ENCODE measurements around the gene CELF3.
"Not testable (repeated sequence)": the region's sequence is repeated elsewhere in the genome, so short reads cannot be mapped to it uniquely, and the experiment has no call there.

Gene CELF3

DNA sequence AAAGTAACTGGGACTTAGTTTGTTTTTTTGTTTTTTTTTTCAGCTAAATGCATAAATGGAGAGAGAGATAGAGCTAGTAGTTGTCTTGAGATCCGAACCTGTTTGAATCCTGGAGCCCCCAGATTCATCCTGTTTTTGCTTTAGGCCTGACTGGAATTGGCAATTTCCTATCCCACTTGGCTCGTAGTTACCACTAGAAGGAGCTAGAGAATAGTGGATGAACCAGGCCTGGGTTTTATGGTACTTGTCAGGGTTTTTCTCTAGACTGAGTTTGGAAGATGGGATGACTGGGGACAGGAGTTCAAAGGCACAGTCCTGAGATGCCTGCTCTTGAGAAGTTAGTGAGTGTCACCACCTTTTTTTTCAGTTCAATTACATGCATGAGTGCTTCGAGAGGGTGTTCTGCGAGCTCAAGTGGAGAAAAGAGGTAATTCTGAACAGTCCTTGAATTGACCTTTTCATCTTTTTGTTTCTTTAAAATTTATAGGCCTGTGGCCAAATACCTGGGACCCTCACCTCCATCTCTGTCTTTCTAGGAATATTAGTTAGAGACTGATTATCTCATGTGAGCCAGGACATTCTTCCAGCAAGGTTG is 23.4 kb downstream of the CELF3 start:
- DNase-seq = no peak

DNA sequence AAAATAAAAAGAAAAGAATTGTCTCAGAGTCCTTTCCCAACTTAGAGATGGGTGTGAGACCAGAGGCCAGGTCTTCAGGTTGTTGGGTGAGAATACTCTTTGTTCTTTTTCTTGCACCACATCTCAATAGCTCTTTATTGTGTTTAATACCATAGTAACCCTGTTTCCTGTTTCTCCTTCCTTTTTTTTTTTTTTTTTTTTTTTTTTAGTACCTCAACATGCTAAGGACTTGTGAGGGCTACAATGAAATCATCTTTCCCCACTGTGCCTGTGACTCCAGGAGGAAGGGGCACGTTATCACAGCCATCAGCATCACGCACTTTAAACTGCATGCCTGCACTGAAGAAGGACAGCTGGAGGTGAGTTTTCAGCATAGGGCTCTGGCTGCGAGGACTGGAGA is 24.4 kb downstream of the CELF3 start:
- DNase-seq = no peak

DNA sequence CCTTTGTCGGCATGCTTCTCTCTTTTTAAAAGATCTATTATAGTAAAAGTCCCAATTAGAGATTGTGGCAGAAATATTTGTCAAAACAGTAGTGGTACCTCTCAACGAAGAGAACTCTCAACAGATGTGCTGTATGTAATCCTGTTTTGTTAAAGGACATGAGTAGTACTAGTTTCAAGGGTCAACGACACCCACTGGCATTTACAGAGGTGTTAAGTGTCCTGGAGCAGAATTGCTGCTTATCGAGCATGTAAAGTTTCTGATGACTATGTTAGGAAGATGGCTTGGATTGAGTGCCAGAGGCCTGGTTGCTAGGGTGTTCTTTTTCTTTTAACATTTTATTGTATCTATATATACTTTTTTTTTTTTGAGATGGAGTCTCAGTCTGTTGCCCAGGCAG is 27.1 kb downstream of the CELF3 start:
- DNase-seq = no peak

DNA sequence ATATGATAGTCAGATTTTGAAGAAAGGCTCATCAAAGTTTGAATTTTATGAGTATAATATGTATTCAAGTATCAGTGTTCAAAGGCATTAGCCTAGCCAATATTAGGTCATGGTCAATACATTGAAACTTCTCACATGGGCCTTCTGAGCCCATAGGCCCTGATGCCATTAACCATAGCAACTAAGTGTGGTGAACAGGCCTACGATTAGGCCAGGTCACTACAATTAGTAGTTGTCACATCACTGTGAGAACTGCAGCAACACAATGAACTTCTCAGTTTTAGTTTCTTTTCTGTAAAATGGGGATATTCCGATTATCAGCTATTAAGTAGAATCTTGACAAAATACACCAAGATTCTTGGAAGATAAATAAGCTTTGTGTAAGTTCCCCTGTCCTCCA is 30.0 kb downstream of the CELF3 start:
- no peak for DNase-seq

DNA sequence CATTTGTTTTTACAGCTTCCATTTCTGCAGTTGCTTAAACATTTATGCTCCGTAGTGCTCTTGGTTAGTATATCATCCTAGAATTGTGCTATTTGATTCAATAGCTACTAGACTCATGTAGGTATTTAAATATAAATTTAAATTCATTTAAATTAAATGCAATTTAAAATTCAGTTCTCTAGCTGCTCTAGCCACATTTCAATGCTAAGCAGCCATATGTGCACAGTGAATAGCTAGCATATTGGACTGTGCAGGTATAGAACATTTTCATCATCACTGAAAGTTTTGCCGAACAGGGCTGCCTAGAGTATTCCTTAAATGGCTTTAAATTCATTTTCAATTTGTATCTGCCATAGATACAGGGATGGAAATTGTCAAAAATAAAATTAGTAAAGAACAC is 32.5 kb downstream of the CELF3 start:
- DNase-seq = no peak

DNA sequence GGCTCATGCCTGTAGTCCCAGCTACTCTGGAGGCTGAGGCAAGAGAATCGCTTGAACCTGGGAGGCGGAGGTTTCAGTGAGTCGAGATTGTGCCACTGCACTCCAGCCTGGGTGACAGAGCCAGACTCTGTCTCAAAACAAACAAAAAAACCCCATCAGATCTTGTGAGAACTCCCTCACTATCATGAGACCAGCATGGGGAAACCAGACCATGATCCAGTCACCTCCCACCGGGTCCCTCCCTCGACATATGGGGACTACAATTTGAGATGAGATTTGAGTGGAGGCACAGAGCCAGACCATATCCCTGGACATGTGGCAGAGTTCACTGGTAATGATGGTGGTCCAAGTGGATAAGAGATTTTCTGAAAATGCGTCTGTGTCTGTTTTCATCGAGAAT is 33.7 kb downstream of the CELF3 start:
- not testable (repeated sequence) for DNase-seq

DNA sequence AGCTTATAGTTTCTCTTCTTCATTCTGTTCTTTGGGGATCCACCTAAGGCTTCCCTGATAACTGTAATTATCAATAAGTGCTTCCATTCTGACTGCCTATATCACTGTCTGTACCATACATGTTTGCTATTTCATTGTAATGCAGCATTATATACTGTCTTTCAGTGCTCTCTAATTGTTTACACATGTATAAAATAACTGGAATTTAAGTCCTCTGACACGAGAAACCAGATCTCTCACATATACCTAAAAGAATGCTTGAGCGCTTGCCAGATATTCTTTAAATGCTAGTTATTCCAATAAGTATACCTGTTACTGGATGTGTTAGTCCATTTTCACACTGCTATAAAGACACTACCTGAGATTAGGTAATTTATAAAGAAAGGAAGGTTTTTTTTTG is 34.7 kb downstream of the CELF3 start:
- no peak for DNase-seq

DNA sequence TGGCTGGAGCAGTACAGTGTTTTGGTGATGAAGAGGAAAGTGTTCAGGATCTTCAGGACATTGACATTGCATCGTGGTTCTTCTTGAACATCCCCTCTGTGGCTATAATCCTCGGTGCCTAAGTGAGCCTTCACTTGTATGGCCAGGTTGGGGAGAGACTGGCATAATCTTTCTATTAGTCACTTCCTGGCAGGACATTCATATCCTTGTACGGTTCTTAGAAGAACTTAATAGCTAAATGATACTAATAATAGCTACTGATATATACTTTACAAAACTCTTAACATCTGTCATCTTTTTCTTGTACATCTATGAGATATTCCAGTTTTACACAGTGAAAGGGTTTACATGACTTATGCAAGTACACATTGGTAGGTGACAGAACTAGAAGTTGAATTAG is 35.8 kb downstream of the CELF3 start:
- no peak for DNase-seq

DNA sequence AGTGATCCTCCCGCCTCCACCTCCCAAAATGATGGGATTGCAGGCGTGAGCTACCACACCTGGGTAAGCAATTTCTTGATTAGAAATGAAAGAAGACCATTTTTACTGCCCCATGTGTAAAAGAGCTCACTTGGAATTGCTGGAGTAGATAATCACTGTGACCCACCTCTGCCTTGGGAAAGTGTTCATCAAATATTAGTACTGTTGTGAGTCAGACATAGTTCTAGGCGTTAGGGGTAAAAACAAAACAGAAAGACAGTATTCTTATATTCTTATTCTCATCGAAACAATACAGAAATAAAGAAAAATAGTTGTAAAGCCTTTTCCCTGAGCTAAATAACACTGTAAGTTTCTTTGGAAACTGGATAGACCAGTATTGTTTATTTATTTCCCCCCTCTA is 36.2 kb downstream of the CELF3 start:
- no peak for DNase-seq

DNA sequence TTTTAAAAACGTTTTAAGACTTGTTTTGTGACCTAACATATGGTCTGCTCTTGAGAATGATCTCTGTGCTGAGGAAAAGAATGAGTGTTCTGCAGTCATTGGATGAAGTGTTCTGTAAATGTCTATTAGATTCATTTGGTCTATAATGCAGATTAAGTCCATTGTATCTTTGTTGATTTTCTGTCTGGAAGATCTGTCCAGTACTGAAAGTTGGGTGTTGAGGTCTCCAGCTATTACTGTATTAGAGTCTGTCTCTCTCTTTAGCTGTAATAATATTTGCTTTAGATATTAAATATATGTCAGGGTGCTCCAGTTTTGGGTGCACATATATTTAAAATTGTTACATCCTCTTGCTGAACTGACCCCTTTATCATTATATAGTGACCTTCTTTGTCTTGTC is 43.2 kb downstream of the CELF3 start:
- no peak for DNase-seq

DNA sequence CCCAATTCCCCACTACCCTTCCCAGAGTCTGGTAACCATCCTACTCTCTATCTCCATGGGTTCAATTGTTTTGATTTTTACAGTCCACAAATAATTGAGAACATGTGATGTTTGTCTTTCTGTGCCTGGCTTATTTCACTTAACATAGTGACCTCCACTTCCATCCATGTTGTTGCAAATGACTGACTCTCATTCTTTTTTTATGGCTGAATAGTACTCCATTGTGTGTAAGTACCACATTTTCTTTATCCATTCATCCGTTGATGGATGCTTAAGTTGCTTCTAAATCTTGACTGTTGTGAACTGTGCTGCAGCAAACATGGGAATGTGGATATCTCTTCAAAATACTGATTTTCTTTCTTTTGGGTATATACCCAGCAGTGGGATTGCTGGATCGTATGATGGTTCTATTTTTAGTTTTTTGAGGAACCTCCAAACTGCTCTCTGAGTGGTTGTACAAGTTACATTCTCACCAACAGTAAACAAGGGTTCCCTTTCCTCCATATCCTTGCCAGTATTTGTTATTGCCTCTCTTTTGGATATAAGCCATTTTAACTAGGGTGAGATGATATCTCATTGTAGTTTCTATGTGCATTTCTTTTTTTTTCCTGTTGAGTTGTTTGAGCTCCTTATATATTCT is 46.4 kb downstream of the CELF3 start:
- not testable (repeated sequence) for DNase-seq

DNA sequence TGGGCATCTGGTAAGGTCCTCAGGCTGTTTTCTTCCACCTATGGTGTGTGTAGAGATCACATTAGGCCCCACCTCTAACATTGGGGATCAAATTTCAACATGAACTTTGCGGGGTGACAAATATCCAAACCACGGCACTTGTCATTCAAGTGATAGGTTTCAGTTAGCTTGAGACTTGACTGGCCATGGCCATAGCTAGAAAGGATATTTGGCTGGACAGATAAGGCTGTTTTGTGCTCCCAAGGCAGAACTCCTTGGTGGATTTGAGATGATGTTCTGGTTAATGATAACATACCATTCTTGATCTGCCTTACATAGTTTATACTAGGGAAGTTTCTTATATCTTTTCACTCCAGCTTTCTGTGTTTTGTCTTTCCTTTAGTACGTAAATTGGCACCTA is 48.5 kb downstream of the CELF3 start:
- no peak for DNase-seq

DNA sequence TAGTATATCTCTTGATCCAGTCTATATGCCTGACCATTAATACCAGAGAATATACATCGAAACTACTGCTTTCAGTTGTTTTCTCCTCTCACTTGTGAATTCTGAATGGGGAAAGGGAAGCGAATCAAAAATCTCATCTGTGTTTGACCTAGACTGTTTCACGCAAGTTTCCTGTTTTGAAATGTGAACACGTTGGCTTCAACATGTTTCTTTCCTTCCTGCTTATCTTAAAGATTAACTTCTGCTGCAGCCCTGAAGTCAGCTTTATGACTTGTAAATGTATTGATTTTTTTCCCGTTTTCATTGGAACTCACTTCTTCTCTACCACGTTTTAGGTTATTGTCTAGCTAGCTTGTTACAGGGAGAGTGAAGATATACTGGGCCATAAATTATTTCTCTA is 54.9 kb downstream of the CELF3 start:
- no peak for DNase-seq

DNA sequence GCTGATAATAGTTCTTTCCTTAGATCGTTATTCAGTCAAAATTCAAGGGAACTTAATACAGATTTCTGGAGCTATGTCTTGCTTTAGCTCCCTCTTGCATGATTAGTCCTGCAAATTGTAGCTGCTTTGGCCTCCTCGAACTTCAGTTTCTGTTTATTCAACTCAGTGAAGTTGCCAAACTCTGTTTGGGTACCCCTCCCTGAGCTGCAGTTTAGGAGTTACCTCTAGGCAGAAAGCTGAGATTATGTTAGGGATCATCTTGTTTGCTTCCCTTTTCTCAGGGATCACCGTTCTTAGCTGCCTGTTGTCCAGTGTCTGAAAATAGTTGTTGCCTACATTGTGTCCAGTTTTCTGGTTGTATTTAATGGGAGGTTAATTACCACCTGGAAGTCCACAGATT is 61.2 kb downstream of the CELF3 start:
- DNase-seq = no peak

DNA sequence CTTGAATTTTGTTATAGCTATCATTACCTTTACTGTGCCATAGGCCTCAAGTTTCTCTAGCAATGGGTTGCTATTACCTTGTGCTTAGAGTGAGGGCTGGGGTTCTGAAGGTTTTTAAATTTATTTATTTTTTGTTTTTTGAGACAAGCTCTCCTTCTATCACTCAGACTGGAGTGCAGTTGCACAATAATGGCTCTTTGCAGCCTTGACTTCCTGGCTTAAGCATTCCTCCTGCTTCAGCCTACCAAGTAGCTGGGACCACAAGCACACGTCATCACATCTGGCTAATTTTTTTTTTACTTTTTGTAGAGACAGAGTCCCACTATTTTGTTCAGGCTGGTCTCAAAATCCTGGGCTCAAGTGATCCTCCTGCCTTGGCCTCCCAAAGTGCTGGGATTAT is 63.2 kb downstream of the CELF3 start:
- no peak for DNase-seq
